OCI-M2 (cell line): Measurements from ENCODE around the gene ATP13A1.
"Not testable (repeated sequence)": the region's sequence is repeated elsewhere in the genome, so short reads cannot be mapped to it uniquely, and the experiment has no call there.

Experiments used
- DNase-seq: peaks from one replicate; lab custom pipeline; 2025; ENCODE audit not compliant: unreplicated experiment; lab: John Stamatoyannopoulos, UW

ATP13A1 gene

DNA sequence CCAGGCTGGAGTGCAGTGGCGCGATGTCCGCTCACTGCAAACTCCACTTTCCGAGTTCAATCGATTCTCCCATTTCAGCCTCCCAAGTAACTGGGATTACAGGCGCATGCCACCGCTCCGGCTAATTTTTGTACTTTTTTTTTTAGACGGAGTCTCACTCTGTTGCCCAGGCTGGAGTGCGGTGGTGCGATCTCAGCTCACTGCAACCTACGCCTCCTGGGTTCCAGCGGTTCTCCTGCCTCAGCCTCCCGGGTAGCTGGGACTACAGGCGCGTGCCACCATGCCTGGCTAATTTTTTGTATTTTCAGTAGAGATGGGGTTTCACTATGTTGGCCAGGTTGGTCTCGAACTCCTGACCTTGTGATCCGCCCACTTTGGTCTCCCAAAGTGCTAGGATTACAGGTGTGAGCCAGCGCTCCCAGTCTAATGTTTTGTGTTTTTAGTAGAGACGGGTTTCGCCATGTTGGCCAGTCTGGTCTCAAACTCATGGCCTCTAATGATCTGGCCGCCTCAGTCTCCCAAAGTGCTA lies 2.0 kb upstream of the ATP13A1 start:
- not testable (repeated sequence) for DNase-seq

GRCh38 chr19:19662871-19663255 lies 613 bp downstream of the ATP13A1 start:
- DNase-seq = no peak

DNA sequence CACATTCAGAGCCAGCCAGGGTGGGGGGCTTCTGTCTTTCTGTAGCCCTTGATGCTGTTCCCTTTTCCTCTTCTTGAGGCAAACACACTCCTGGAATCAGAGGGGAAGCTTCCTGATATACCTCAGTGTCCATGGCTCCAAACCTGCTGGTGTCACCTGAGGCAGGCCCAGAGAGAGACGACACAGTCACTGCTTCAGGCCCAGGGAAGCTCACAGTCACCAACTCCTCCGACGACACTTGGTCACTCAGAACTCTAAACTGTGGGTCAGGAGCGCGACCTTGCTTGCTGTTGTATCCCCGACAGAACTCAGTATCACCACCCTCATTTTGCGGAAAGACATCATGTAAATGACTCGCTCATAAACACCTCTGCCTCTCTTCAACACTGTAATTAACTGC lies 1.1 kb downstream of the ATP13A1 start:
- no peak for DNase-seq

DNA sequence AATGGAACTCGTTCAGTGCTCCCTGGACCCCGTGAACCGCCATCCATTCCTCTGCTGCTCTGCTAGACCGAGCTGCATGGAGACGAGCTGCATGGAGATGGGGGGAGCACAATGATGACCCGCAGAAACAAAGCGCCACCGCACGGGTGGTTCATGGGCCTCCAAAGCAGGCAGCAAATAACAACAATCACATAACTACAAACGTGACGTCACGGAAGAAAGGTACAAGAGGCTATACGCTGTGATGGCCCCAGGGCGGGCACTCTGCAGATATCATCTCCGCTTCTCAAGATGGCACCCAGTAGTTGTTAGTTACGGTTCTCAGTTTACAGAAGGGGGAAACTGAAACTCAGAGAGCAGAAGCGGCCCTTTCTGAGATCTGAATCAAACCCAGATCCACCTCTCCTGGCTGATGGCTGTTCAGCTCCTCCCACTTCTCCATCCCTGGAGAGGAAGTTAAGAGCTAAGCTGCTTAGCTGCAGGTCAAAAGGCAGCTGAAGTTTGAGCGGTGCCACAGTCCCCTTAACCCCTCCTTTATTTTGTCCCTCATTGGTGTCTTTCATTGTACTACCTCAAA lies 1.7 kb downstream of the ATP13A1 start:
- DNase-seq = no peak

DNA sequence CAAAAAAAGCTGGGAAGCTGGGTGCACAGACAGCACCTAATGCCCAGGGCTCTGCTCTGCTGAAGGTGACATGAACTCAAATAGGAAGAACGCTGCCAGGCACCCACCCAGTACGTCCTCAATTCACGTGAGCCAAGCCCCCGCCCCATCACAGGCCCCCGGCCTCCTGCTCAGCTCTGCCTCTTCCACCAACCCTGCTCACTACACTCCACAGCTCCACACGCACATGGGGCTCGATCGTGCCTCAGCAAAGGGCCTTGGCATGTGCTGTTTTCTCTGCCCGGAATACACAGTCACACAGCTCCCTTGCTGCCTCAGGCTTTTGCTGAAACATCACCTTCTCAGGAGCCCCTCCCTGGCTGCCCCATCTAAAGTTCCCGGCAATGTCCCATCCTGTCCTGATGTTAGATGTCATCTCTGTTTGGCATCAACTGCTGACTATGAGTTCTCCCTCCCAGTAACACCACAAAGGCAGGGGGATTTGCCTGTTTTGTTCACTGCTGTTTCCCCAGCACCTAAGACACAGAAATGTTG lies 2.3 kb downstream of the ATP13A1 start:
- no peak for DNase-seq

GRCh38 chr19:19659646-19660245 lies 3.7 kb downstream of the ATP13A1 start:
- no peak for DNase-seq

DNA sequence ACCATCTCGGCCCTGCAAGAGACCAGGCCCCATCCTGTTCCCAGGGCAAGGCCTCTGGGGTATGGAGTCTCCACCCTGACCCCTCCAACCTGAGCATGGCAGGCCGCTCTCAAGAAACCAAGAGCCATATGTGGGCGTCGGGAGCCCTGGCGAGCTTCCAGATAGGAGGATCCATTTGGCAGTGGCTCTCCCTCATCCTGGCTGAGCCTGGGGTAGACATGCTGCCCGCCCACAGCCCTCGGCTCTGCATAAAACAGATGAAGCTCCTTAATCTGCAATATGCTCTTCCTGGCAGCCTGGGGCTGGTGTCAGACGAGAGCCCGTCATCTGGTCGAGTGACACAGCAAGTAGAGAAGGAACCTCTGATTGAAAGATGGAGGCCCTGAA lies 6.1 kb downstream of the ATP13A1 start:
- no peak for DNase-seq

GRCh38 chr19:19656451-19657396 lies 6.8 kb downstream of the ATP13A1 start:
- DNase-seq = no peak

DNA sequence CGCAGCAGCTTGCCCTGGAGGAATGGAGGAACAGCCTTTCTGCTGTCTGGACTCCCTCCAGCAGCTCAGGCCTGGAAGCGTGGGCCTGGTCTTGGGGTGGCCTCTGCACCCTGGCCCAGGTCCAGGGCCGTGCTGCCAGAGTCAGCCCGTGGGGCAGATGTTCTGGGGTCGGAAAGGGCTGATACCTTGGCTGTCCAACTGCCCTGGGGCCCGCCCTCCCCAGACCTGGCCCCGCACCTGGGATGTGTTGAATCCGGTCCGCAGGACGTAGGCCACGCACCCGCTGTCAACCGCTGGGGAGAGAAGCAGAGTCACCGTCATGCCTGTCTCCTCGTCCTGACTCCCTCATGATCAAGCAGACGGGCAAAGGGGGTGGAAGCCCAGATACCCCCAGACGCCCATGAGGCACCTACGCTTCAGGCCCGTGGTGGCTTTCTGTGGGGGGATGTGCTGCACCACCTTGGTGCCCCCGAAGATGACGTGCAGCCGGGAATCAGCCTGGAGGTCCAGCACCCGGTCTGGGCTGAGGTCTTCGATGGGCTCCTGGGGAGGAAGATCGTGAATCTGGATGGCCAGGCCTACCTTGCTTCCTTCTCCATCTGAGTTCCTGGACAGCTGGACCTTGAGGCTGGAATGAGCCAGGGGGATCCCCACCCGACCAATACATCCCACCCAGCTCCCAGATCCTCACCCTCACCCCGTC lies 7.7 kb downstream of the ATP13A1 start:
- DNase-seq = no peak

DNA sequence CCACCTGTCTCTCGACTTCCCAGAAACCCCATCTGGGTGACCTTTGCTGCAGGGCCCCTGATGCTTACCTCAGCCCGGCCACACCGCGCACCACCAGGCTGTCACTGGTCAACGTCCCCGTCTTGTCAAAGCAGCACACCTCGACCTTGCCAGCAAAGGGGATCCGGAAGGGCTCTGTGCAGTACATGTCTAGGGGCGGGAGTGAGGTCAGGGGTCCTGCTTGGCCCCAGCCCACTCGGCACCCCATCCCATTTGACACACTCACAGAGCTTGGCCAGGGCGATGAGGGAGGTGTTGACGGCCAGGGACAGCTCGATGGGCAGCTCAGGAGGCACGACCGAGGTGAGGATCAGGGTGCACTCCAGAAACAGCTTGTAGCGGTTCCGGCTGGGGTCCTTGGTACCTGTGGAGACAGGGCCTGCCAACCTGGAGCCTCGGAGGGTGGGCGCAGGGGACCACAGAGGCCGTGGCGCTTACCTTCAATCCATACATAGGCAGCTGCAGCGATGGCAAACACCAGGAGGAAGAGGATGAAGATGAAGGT lies 8.4 kb downstream of the ATP13A1 start:
- no peak for DNase-seq

GRCh38 chr19:19654441-19654840 lies 9.0 kb downstream of the ATP13A1 start:
- no peak for DNase-seq

GRCh38 chr19:19653597-19654147 lies 9.8 kb downstream of the ATP13A1 start:
- DNase-seq = no peak

DNA sequence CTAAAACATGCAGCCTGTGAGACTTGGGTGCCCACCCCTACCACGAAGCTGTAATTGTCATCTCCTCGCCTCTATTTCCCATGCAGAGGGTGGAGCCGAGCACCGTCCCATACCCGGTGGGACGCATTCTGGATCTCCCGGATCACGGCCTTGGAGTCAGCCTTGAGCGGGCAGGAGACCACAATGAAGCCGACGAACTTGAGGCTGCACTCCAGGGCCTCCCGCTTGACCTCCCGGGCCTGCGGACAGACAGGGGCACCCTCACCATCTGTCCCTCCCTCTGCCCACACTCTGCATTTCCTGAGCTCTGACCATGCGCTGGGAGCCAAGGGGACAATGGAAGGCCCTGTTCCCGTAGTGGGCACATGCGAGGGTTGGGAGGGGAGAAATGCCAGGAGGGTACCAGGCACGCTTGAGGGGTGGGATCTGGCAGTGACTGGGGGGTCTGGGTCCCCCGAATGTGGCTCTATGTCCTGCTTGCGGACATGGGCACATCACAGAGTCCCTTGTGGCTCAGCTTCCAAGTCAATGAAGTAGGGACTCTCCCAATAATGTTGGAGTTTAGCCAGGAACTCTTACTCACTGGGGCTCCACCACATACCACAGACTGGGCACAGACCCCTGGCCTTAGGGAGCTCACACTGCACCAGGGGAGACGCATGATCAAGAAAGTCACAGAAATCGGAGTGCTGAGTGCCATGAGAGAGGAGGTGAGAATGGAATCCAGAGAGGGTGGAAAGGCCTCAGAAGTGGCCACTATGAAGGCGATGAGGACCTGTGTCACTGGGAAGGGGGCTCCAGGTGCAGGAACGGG lies 10.8 kb downstream of the ATP13A1 start:
- no peak for DNase-seq

- DNase-seq = no peak
Observed at GRCh38 chr19:19651076-19651475, 12.4 kb downstream of the ATP13A1 start.

GRCh38 chr19:19650331-19650730 lies 13.1 kb downstream of the ATP13A1 start:
- no peak for DNase-seq

DNA sequence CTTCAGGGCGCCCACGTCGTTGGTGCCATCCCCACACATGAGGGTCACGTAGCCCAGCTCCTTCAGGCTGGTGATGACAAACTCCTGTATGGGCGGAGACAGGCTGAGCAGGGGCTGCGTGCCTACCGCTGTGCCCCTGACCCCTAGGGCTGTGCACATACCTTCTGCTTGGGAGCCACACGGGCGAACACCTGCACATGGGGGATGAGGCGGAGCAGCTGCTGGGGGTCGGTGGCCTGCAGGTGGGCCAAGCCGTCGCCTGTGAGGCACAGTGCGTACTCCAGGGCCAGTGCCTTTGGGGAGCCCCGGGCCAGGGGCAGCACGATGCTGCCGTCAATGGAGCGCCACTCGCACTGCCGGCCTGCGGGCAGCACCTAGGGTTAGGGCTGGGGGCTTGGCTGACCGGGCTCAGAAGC lies 13.9 kb downstream of the ATP13A1 start:
- no peak for DNase-seq

GRCh38 chr19:19649155-19649554 lies 14.3 kb downstream of the ATP13A1 start:
- DNase-seq = no peak

- no peak for DNase-seq
Observed at GRCh38 chr19:19647037-19647835, 16.2 kb downstream of the ATP13A1 start.
